NCI-H2196 treated with DMSO at 0.1 percent for 48 hours (cell line): Measurements from ENCODE around the gene CFAP251.
"Not testable (repeated sequence)": the region's sequence is repeated elsewhere in the genome, so short reads cannot be mapped to it uniquely, and the experiment has no call there.

Experiments used
- DNase-seq: peaks from one replicate; lab custom pipeline; 2025; ENCODE audit not compliant: unreplicated experiment; lab: John Stamatoyannopoulos, UW

CFAP251 gene

DNA sequence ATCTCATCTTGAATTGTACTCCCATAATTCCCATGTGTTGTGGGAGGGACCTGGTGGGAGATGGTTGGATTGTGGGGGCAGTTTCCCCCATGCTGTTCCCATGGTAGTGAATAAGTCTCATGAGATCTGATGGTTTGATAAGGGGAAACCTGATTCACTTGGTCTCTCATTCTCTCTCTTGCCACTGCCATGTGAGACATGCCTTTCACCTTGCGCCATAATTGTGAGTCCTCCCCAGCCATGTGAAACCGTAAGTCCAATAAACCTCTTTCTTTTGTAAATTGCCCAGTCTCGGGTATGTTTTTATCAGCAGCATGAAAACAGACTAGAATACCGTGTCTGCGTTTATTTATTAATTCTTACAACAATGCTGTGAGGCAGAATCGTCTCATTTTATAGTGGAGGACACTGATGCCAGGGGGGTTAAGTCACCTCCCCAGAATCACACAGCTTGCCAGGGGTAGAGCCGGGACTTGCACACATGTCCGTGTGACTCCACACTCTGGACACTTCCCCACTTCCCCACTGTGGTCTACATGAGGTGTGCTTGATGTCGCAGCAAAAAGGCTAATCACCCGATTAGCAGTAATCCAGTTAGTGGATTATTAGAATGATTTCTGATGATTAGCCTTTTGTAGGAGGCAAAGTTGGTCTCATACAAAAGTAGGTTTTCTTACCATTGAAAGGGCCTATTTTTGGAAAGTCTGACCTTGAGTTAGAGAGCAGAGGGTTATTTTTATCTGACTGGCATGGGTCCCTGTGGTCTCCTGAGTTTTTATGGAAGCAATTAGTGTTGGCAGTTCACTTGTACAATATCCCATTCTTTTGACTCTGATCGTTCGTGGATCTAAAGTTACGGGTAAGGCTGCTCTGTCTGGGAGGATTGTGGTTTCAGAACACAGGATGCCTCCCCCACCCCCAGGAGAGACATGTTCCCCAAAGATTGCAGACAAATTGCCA, 55.9 kb downstream of the CFAP251 start:
- no peak for DNase-seq

DNA sequence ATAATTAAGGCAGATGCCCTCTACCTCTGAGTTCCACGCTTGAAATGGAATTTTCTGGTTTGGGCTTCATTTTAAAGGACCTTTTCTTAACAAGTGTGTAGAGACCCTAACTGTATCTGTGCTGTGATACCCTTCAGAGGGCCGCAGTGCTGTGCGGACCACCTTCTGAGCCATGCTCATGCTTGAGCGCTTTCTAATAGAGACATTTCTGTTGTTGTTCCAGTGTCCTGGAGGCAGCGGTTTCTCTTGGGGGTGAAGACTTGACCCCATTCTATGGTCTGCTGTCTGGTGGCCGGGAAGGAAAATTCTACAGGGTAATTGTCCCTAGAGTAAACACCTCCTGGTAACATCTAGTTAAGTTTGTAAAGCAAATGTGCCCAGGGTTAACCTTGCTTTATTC, 56.6 kb downstream of the CFAP251 start:
- no peak for DNase-seq

DNA sequence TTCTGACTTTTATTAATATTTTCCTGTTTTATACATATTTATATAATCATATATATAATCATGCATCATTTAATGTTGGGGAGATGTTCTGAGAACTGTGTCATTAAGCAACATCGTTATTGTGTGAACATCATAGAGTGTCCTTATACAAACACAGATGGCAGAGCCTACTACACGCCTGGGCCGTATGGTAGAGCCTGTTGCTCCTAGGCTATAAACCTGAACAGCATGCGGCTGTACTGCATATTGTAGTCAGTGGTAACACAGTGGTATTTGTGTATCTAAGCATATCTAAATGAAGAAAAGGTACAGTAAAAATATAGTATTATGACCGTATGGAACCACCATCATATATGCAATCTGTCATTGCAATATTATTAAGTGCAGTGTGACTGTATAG, 58.6 kb downstream of the CFAP251 start:
- DNase-seq, result no peak

DNA sequence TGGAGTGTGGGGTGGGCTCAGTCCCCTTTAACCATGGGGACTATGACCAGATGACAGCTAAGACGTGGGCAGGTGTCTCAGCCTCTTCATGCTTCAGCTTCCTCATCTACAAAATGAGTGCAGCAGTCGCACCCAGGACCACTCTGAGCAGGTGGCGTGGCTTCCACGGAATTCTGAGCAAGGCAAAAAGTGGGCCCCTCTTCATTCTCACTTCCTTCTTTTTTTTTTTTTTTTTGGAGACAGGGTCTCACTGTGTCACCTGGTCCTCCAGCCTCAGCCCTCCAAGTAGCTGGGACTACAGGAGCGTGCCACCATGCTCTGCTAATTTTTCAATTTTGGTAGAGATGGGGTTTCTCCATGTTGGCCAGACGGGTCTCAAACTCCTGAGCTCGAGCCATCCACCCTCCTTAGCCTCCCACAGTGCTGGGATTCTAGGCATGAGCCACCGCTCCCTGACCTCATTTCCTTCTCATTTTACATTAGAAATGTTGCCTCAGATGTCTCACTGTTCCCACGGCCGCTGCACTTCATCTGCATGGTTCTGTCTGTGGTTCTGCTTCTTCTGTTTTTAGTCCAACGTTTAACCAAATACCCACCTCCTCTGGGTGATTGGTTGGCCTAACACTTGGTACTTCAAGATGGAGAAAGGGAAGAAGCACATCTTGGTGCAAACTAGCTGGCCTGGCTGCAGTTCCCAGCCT, 61.9 kb downstream of the CFAP251 start:
- DNase-seq, result no peak

DNA sequence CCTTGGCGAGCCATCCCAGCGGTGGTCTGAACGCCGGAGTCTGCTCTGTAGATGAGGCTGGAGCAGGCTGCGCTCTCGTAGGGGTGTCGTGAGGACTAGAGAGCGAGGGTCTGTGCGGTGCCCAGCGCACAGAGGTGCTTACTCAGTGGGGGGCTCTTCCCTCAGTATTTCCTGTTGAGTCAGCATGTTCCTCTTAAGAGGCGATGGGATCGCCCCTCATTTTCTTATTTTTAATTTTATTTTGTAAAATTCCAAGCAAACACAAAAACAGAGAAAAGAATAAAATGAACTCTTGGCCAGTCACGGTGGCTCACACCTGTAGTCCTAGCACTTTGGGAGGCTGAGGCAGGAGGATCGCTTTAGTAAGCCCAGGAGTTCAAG, 62.5 kb downstream of the CFAP251 start:
- no peak for DNase-seq

DNA sequence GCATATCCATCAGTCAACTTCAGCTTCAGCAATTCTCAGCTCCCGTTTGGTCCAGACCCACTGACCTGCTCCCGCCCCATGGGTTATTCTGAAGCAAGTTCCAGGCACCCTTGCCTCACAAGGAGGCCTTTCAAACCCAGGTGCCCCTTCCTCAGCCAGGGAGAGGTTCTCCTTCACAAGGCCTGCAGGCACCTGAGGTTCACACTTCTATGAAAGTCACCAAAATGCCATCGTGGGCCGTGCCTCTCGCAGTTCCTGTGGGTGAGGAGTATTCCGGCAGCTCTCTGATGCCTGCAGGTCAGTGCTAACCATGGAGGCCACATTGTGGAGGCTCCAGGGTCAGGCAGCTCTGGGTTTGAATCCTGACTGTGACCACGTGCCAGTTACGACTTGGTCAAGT, 63.1 kb downstream of the CFAP251 start:
- no peak for DNase-seq

DNA sequence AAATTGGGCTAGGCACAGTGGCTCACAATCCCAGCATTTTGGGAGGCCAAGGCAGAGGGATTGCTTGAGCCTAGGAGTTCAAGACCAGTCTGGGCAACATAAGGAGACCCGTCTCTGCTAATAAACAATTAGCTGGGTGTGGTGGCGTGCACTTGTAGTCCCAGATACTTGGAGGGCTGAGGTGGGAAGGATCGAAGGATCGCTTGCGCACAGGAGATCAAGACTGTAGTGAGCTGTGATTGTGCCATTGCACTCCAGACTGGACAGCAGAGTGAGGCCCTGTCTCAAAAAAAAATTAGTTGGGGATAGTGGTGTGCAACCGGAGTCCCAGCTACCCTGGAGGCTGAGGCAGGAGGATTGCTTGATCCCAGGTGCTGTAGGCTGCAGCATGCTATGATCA, 64.6 kb downstream of the CFAP251 start:
- DNase-seq, result no peak

DNA sequence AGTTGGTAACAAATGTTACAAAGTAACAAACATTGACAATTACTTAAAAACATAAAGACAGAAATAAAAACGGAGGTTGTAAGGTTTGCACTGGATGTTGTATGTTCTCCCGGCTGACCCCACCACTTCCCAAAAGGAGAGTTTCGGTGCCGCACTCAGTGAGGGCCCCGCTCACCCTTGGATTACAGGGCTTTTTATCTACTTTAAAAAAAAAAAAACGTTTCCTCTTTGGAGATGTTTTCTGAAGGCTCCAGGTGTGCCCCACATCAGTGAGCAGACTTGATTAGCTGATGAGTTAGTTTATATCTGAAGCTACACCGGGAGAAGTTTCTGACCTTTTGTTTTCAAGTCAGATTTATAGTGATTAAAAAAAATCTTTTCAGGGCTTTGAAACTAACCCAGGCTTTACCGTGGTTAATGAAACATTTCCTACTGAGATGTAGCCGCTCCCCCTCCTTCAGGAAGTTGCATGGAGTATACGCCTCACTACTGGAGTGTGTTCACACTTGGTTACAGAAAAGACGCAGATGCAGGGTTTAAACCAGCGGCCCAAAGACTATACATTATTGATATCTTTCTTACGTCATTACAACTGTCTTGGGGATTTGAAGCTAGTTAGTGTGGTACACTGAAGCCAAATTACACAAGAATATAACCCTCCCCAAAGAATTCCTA, 65.3 kb downstream of the CFAP251 start:
- no peak for DNase-seq

DNA sequence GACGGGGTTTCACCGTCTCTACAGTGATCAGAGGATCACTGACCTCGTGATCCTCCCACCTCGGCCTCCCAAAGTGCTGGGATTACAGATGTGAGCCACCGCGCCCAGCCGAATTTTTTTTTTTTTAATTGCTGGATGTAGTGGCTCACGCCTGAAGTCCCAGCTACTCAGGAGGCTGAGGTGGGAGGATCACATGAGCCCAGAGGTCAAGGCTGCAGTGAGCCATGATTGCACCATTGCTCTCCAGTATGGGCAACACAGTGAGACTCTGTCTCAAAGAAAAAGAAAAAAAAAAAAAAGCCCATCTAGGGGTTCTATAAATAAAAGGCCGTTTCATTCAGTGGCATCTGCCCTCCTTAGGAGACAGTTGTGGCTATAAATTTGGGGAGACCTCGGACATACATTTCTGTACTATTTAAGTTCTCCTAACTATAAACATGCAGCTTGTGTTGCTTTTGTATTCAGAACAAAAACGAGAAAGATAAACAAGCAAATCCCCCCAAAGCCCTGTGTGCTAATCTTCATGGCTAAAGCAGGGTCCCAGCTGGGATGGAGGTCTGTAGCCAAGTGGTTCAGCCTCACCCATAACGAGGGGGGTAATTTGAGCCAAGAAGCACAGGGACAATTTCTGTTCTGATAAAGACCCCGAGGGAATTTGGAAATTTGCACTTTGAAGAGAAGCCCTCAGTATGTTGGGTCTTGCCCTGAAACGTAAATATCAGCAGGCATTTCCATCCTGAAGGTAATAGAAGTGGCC, 68.3 kb downstream of the CFAP251 start:
- DNase-seq, result no peak

DNA sequence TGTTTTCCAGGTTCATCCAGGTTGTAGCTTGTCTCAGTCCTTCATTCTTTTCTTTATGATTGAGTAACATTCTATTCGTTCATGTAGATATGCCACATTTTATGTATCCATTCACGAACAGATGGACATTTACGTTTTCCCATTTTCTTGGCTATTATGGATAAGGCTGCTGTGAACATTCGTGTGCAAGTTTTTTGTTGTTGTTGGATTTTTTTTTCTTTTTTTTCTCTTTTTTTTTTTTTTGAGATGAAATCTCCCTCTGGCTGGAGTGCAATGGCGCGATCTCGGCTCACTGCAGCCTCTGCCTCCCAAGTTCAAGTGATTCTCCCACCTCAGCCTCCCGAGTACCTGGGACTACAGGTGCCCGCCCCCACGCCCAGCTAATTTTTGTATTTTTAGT, 70.1 kb downstream of the CFAP251 start:
- not testable (repeated sequence) for DNase-seq

DNA sequence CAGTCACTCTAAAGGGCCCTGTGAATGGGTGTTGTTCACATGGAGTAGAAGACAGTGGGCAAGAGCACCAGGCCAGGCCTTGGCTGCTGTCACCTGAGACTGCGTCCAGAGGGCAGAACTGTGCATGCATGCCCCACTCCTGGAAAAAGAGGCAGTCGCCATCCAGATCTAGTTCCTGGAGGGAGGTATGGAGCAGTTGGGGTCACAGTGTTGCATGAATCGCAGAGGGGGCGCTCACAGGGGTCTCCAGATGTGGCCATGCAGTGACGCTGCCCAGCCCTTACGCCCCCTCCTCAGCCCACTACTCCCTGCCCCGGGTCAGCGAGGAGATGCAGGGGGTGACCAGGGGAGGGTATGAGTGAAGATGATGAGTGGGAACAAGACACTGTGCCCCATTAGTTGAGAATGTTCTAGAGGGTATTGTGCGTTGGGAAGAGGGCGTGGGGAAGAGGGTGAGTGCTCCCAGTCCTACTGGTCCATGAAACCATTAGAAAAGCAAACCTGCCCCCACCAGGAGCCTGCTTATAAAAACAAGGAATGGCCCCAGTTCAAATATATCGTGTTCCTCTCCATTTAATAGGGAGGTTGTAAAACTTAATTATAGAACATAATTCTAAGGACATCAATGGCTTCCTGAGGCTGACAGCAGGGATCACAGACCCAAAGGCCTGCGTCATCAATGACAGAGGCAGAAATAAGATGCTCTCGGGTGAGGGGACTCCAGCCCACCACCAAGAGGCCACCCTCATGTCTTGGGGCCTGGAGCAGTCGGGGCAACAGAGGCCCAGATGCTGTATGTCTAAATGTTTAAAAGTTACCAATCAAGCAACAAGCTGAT, 71.1 kb downstream of the CFAP251 start:
- DNase-seq, result no peak

DNA sequence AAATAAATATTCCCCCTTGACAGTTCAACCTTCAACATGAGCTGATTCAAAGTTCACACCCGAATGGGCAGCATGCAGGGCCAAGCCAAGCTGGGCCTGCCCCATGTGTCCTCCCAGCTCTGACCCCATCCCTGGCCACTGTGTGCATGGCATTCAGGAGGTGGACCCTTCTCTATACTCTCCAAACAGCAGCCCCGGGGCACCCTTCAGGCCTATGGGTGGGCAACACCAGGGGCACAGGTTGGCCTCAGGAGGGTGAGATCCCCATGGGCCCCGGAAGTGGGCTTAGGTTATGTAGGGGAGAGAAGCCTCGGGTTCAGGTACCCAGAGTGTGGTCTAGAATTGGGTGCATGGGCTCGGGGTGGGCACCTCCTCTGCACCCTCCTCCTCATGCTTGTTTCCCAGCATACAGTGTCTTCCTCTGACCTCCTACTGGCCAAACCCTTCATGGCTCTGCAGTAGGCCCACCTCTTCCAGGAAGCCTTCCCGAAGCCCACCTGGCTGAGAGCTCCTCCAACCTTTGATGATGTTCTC, 71.8 kb downstream of the CFAP251 start:
- no peak for DNase-seq

DNA sequence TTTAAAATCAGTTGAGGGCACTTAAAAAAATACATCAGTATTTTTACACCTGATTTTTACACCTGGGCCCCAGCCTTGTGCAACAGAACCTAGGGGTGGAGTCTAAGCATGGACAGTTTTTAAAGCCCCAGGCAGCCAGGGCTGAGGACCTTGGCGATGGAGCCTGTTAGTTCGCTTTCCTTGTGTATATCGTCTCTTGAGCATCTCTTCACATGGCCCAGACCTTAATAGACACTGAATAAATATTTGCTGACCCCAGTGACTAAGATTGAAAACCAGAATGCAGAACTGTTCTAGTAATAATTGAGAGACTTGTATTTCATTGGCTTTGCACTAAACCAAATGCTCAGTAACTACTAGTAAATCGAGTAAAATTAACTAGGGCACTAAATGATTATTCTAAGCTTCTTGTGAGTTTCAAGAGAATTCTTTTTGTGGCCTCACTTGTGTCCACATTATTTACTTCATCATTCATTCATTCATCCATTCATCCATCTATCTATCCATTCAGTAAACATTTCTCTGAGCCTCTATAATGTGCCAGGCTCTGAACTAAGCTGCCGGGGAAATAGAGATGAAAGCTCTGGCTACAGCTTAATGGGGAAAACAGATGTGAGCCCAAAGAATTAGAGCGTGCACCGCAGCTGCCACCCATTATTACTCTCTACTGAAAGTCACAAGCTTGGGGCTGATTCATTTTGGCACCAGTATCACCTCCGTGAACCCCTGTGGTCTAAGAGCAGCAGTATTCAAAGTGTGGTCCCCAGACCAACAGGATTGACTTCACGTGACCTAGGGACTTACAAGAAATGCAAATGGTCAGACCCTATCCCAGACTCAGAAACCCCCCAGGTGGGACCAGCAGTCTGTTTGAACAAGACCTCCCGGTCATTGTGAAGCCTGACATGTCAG, 72.6 kb downstream of the CFAP251 start:
- no peak for DNase-seq

DNA sequence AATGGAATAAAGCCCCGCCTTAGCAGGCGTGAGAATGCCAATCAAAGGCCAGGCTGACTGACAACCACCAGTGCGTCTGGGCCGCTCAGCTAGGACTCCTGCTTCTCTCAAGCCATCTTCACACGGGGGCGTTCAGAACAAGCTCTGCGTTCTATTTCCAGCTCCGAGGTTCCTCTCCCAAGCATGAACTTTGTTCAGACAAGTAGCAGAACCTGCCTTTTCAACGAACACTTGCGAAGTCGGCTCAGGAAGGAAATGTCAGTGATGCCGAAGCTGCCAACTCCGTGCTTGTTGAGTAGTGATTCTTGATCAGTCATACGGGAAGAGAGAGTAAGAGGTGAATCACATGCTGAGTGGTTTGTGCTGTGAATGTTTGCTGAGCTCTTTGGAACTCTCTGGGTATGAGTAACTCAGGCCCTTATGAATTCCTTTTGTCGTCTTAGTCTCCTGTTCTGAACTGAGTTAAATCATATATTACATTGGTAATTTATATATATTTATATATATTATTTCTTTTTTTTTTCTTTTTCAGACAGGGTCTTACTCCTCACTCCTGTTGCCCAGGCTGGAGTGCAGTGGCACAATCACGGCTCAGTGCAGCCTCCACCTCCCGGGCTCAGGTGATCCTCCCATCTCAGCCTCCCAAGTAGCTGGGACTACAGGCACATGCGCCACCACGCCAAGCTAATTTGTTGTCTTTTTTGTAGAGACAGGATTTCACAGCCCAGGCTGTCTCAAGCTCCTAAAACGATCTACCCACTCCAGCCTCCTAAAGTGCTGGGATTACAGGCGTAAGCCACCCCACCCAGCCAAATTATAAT, 73.9 kb downstream of the CFAP251 start:
- no peak for DNase-seq

DNA sequence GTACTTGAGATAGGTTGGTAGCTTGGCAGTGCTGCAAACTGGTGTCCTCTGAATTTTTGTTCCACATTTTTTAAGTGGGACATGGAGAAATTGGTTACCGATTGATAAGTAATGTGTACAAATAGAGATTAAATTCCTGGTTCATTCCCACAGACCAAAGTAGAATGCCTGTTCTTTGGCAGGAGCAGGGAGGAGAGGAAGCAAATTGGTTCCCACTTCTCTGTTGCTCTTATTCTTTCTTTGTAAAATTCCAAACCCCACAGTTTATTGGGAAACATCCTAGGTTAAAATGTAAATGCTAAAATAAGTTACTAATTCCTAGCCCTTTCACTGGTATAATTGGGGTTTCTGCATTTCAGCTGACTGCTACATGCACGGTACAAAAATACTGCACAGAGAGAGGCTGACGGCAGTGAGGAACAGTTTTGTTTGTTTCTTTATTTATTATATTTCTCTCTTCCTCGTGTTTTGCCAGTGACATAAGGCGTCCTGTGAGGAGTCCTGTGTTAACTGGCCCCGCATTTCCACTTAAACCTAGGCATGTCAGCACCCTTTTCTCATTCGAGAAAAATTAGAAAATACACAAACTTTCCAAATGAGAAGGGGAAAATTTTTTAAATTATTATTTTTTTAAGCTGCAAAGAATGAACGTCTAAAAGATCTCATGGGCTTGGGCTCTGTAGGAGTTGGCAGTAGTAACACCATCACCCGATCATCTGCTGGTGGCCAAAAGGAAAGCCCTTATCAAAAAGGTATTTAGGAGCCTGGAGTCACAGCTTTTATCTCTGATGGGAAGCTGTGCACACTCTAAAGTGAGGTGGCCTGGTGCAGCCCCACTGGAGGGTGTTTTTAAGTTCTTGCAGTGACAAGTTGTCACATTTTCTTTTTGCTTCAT, 77.9 kb downstream of the CFAP251 start:
- no peak for DNase-seq

DNA sequence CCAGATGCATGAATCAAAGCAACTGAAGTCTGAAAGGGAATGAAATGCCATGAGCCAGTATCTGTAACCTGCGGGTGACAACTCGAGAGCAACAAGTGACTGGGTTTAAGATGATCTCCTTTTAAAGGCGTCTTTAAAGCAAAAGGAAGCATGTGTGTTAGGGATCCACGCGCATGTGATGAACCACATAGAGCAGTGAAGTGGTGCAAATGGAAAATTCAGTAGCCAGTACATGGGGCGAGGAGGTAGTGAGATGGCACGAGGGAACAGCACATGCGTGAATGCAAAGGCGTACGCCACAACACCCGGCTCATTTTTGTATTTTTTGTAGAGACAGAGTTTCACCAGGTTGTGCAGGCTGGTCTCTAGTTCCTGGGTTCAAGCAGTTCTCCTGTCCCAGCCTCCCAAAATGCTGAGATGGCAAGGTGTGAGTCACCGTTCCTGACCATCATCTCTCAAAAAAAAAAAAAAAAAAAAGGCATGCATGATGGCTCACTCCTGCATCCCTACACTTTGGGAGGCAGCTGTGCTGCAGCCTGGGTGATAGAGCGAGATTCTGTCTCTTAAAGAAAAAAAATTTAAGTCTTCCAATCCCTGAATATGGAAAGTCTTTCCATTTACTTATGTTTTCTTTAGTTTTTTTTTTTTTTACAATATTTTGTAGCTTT, 78.7 kb downstream of the CFAP251 start:
- no peak for DNase-seq
